Astrocyte (in vitro differentiated cells and primary cell): ENCODE data around the gene ZBTB21. TPM values are rescaled to one million over a fixed set of nuclear protein-coding genes. Genes with fewer than 3 reads are reported as not detected.

ENCODE experiments used
- DNase-seq: peaks from one replicate; pipeline ENCODE4 v3.0.0-alpha.2; 2010; ENCODE audit warnings: low read depth
- FAIRE-seq: peaks from 2 replicates; lab custom pipeline; 2011; peaks lifted over from hg19 to GRCh38; lab: Jason Lieb, UNC
- H2AFZ ChIP-seq: 2 replicates; pipeline ENCODE4 v1.6.0; 2012; ENCODE audit warnings: low read depth, low read length, inconsistent platforms
- H3K27ac ChIP-seq: 2 replicates; pipeline ENCODE4 v1.5.1; 2011; ENCODE audit warnings: low read depth, low read length, inconsistent platforms
- H3K27me3 ChIP-seq: 2 replicates; pipeline ENCODE4 v1.6.0; 2011; ENCODE audit warnings: low read length, inconsistent platforms; ENCODE audit not compliant: insufficient read depth
- H3K36me3 ChIP-seq: 2 replicates; pipeline ENCODE4 v1.5.1; 2011; ENCODE audit warnings: low read length, inconsistent platforms; ENCODE audit not compliant: insufficient read depth
- H3K4me1 ChIP-seq: 2 replicates; pipeline ENCODE4 v1.5.1; 2011; ENCODE audit warnings: low read length, inconsistent platforms; ENCODE audit not compliant: insufficient read depth
- H3K4me2 ChIP-seq: 2 replicates; pipeline ENCODE4 v1.6.0; 2012; ENCODE audit warnings: low read length, inconsistent platforms
- H3K4me3 ChIP-seq: 2 replicates; pipeline ENCODE4 v1.5.1; 2011; ENCODE audit warnings: low read depth, mild to moderate bottlenecking, low read length, inconsistent platforms; ENCODE audit not compliant: insufficient read depth
- H3K79me2 ChIP-seq: 2 replicates; pipeline ENCODE4 v1.6.0; 2012; ENCODE audit warnings: mild to moderate bottlenecking, low read length, inconsistent platforms; ENCODE audit not compliant: insufficient read depth
- H3K9ac ChIP-seq: 2 replicates; pipeline ENCODE4 v1.6.0; 2012; ENCODE audit warnings: mild to moderate bottlenecking, low read length, inconsistent platforms
- H3K9me3 ChIP-seq: 2 replicates; pipeline ENCODE4 v1.5.1; 2012; ENCODE audit warnings: low read depth, mild to moderate bottlenecking, low read length, inconsistent platforms; ENCODE audit not compliant: insufficient read depth
- H4K20me1 ChIP-seq: 2 replicates; pipeline ENCODE4 v1.6.0; 2012; ENCODE audit warnings: low read length, inconsistent platforms; ENCODE audit not compliant: insufficient read depth
- H3K27ac Mint-ChIP-seq: one replicate; pipeline ENCODE4 v1.8.0; 2021; ENCODE audit warnings: mild to moderate bottlenecking, mixed read lengths; ENCODE audit not compliant: unreplicated experiment
- H3K27me3 Mint-ChIP-seq: one replicate; pipeline ENCODE4 v1.8.0; 2021; ENCODE audit warnings: low read depth, mixed read lengths; ENCODE audit not compliant: unreplicated experiment
- H3K36me3 Mint-ChIP-seq: one replicate; pipeline ENCODE4 v1.8.0; 2021; ENCODE audit warnings: low read depth, mixed read lengths; ENCODE audit not compliant: unreplicated experiment
- H3K4me1 Mint-ChIP-seq: one replicate; pipeline ENCODE4 v1.8.0; 2021; ENCODE audit warnings: low read depth, mixed read lengths; ENCODE audit not compliant: unreplicated experiment
- H3K4me3 Mint-ChIP-seq: one replicate; pipeline ENCODE4 v1.8.0; 2021; ENCODE audit warnings: mild to moderate bottlenecking, moderate library complexity, mixed read lengths; ENCODE audit not compliant: unreplicated experiment
- H3K9me3 Mint-ChIP-seq: one replicate; pipeline ENCODE4 v1.8.0; 2021; ENCODE audit warnings: mild to moderate bottlenecking, mixed read lengths; ENCODE audit not compliant: unreplicated experiment
- CTCF ChIP-seq: IDR thresholded peaks from 2 replicates; pipeline ENCODE4 v1.5.1; 2011; ENCODE audit warnings: low read depth, mild to moderate bottlenecking, inconsistent platforms, low read length, moderate library complexity; ENCODE audit not compliant: insufficient read depth
- EZH2 ChIP-seq: IDR thresholded peaks from 2 replicates; pipeline ENCODE4 v1.6.1; 2012; ENCODE audit warnings: mild to moderate bottlenecking, low read length, inconsistent platforms; ENCODE audit not compliant: insufficient read depth
- total RNA-seq: library from RNA; stranded (reverse); gene quantifications from 2 replicates; pipeline ENCODE4 v1.2.1, GENCODE V29; 2021

Gene ZBTB21
- total RNA-seq, 1 donor from 2014 or later = 20.5 TPM

- H3K4me3 Mint-ChIP-seq = no peak overlapping the region
- no peak for FAIRE-seq
- peaks cover 12% of the 10 kb centered on the region for H3K4me1 ChIP-seq
- H3K27me3 ChIP-seq = peaks cover 22% of the 10 kb centered on the region
- H3K36me3 Mint-ChIP-seq = no peaks in the 10 kb centered on the region
- H3K9ac ChIP-seq = peak overlapping the region; percentile 15
- no peak overlapping the region for H3K27ac Mint-ChIP-seq
- no peak overlapping the region for H3K4me3 ChIP-seq
- H4K20me1 ChIP-seq = no peaks in the 10 kb centered on the region
- peak overlapping the region; percentile 36 for H3K4me2 ChIP-seq
- H3K9me3 Mint-ChIP-seq = no peaks in the 10 kb centered on the region
- no peak overlapping the region for H3K27ac ChIP-seq
- no peaks in the 10 kb centered on the region for H3K79me2 ChIP-seq
- H3K9me3 ChIP-seq = no peaks in the 10 kb centered on the region
- peaks cover 8% of the 10 kb centered on the region for H3K4me1 Mint-ChIP-seq
- peak overlapping the region; percentile 35 for H2AFZ ChIP-seq
- no peaks in the 10 kb centered on the region for H3K36me3 ChIP-seq
- no peak for DNase-seq
- H3K27me3 Mint-ChIP-seq = peaks cover 30% of the 10 kb centered on the region
- TF ChIP-seq CTCF (no peak), EZH2 (no peak)
These were observed 11.4 kb upstream of the ZBTB21 start for GRCh38 chr21:42021371-42022090.

GRCh38 chr21:42019706-42020105, 9.5 kb upstream of the ZBTB21 start:
- Mint-ChIP-seq H3K36me3 (no peaks in the 10 kb centered on the region), H3K9me3 (peaks cover 2% of the 10 kb centered on the region), H3K4me1 (peaks cover 2% of the 10 kb centered on the region), H3K4me3 (no peak overlapping the region), H3K27me3 (peaks cover 30% of the 10 kb centered on the region), H3K27ac (no peak overlapping the region)
- H3K4me1 ChIP-seq = peaks cover 3% of the 10 kb centered on the region
- no peak overlapping the region for H2AFZ ChIP-seq
- H4K20me1 ChIP-seq = no peaks in the 10 kb centered on the region
- no peak overlapping the region for H3K9ac ChIP-seq
- H3K79me2 ChIP-seq = no peaks in the 10 kb centered on the region
- no peak overlapping the region for H3K4me2 ChIP-seq
- no peak for TF ChIP-seq EZH2
- no peak for TF ChIP-seq CTCF
- H3K9me3 ChIP-seq = no peaks in the 10 kb centered on the region
- H3K27me3 ChIP-seq = peaks cover 22% of the 10 kb centered on the region
- H3K36me3 ChIP-seq = no peaks in the 10 kb centered on the region
- no peak overlapping the region for H3K4me3 ChIP-seq
- FAIRE-seq = no peak
- H3K27ac ChIP-seq = no peak overlapping the region
- DNase-seq = no peak

- Histone ChIP-seq H3K9ac (no peak overlapping the region), H3K4me3 (no peak overlapping the region), H3K79me2 (no peaks in the 10 kb centered on the region), H3K4me1 (peaks cover 3% of the 10 kb centered on the region), H3K36me3 (no peaks in the 10 kb centered on the region), H3K27me3 (peaks cover 22% of the 10 kb centered on the region), H4K20me1 (no peaks in the 10 kb centered on the region), H3K9me3 (no peaks in the 10 kb centered on the region), H3K4me2 (no peak overlapping the region), H2AFZ (no peak overlapping the region), H3K27ac (no peak overlapping the region)
- Mint-ChIP-seq H3K27ac (no peak overlapping the region), H3K27me3 (peaks cover 29% of the 10 kb centered on the region), H3K4me3 (no peak overlapping the region), H3K9me3 (peaks cover 2% of the 10 kb centered on the region), H3K4me1 (peaks cover 2% of the 10 kb centered on the region), H3K36me3 (peaks cover under 1% of the 10 kb centered on the region)
- no peak for TF ChIP-seq CTCF
- no peak for TF ChIP-seq EZH2
- no peak for DNase-seq
- no peak for FAIRE-seq
These were observed 9.0 kb upstream of the ZBTB21 start for GRCh38 chr21:42019101-42019605.
